PC-3 (cell line): Measurements from ENCODE around the gene FOXI1. TPM values are rescaled to one million over a fixed set of nuclear protein-coding genes. Genes with fewer than 3 reads are reported as not detected.

ENCODE experiments used
- ATAC-seq: fragments of 200-7000 bp; cut with Tn5 transposase; 2 replicates; pipeline ENCODE4 v1.9.1; 2020; ENCODE audit warnings: mild to moderate bottlenecking, moderate library complexity
- BruUV-seq: library from RNA; stranded (reverse); fragments of 400-500 nt; replicated peaks from 2 replicates; lab custom pipeline; 2021; lab: Mats Ljungman, UMichigan
- CTCF ChIA-PET: fragments of 300-600 bp; sonication (Branson Sonifier 250); formaldehyde crosslinking; loops from one replicate; lab custom pipeline; 2022; ENCODE audit warnings: antibody characterized with exemption; lab: Charles Lee
- POLR2A ChIA-PET: fragments of 300-600 bp; sonication (Branson Sonifier 250); formaldehyde crosslinking; loops from one replicate; lab custom pipeline; 2022; ENCODE audit warnings: antibody characterized with exemption; ENCODE audit not compliant: unreplicated experiment; lab: Charles Lee
- DNase-seq: peaks from one replicate; pipeline ENCODE4 v3.0.0-alpha.2; 2015
- H2AFZ ChIP-seq: fragments of 300-600 bp; sonication (generic); 2 replicates; pipeline ENCODE4 v1.6.0; 2016; ENCODE audit warnings: antibody characterized with exemption, low read length
- H3F3A ChIP-seq: fragments of 300-600 bp; sonication (generic); one replicate; pipeline ENCODE4 v1.6.0; 2017; ENCODE audit warnings: antibody characterized with exemption, low read length, control low read depth, mild to moderate bottlenecking; ENCODE audit not compliant: unreplicated experiment
- H3K27ac ChIP-seq: fragments of 300-600 bp; sonication (generic); 2 replicates; pipeline ENCODE4 v1.5.1; 2016; ENCODE audit warnings: mild to moderate bottlenecking, low read length
- H3K27me3 ChIP-seq: fragments of 300-600 bp; sonication (generic); 2 replicates; pipeline ENCODE4 v1.6.1; 2016; ENCODE audit warnings: low read length, mixed read lengths
- H3K36me3 ChIP-seq: fragments of 300-600 bp; sonication (generic); 2 replicates; pipeline ENCODE4 v1.6.1; 2016; ENCODE audit warnings: low read depth, mixed run types, low read length, mixed read lengths
- H3K4me1 ChIP-seq: fragments of 300-600 bp; sonication (generic); 2 replicates; pipeline ENCODE4 v1.5.1; 2016; ENCODE audit warnings: low read length; ENCODE audit not compliant: insufficient read depth
- H3K4me2 ChIP-seq: fragments of 300-600 bp; sonication (generic); 2 replicates; pipeline ENCODE4 v1.6.0; 2016; ENCODE audit warnings: low read length
- H3K4me3 ChIP-seq: fragments of 300-600 bp; sonication (generic); 2 replicates; pipeline ENCODE4 v1.5.1; 2016; ENCODE audit warnings: mild to moderate bottlenecking, low read length, mixed read lengths
- H3K79me2 ChIP-seq: fragments of 300-600 bp; sonication (generic); 2 replicates; pipeline ENCODE4 v1.6.1; 2017; ENCODE audit warnings: low read length, mixed read lengths
- H3K9ac ChIP-seq: fragments of 300-600 bp; sonication (generic); 2 replicates; pipeline ENCODE4 v1.6.0; 2016; ENCODE audit warnings: mild to moderate bottlenecking, low read length
- H3K9me2 ChIP-seq: fragments of 300-600 bp; sonication (generic); replicated peaks from 2 replicates; pipeline ENCODE4 v1.6.1; 2016; ENCODE audit warnings: mixed run types, low read length, mixed read lengths
- H3K9me3 ChIP-seq: fragments of 300-600 bp; sonication (generic); 2 replicates; pipeline ENCODE4 v1.6.1; 2016; ENCODE audit warnings: low read length, mixed read lengths
- H4K20me1 ChIP-seq: fragments of 300-600 bp; sonication (generic); 2 replicates; pipeline ENCODE4 v1.6.1; 2016; ENCODE audit warnings: low read length, mixed read lengths
- CTCF ChIP-seq: fragments of 300-600 bp; sonication (generic); conservative IDR thresholded peaks from 2 replicates; pipeline ENCODE4 v1.5.1; 2017; ENCODE audit warnings: antibody characterized with exemption, low read depth, mild to moderate bottlenecking, low read length
- EZH2 ChIP-seq: fragments of 300-600 bp; sonication (generic); IDR thresholded peaks from one replicate; pipeline ENCODE4 v1.6.1; 2017; ENCODE audit warnings: antibody characterized with exemption, mild to moderate bottlenecking, low read length; ENCODE audit not compliant: unreplicated experiment
- EZH2phosphoT487 ChIP-seq: fragments of 300-600 bp; sonication (generic); IDR thresholded peaks from 2 replicates; pipeline ENCODE4 v1.6.1; 2018; ENCODE audit warnings: mild to moderate bottlenecking, antibody characterized with exemption, low read length, borderline replicate concordance
- intact Hi-C: fragments of 100-400 bp; cut with micrococcal nuclease; formaldehyde crosslinking; loops from 2 replicates; pipeline ENCODE4 v1.9.0; 2023
- total RNA-seq: library from RNA; depleted of rRNA; stranded (reverse); fragments of >200 nt; gene quantifications from 2 replicates; pipeline ENCODE4 v1.2.3, GENCODE V29; 2014

Gene FOXI1
- total RNA-seq, 1 experiment from 2014 or later = not detected

DNA sequence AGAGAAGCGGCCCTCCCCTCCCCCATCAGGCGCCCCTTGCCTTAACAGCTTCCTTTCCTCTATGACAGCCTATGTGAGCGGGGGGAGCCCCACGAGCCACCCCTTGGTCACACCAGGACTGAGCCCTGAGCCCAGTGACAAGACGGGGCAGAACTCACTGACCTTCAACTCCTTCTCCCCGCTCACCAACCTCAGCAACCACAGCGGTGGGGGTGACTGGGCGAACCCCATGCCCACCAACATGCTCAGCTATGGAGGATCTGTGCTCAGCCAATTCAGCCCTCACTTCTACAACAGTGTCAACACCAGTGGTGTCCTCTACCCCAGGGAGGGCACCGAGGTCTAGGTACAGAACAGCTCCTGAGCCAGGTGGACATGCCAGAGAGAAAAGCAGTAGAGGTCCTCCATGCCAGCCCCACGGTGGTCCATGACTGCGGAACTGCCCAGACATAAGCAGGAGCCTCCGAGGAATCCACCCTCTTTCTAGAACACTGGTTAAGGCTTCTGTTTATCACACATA lies 2.6 kb downstream of the FOXI1 start:
- intact Hi-C loops = no loop called here
- Histone ChIP-seq H3K4me3 (no peak overlapping the region), H3K9me2 (no peaks in the 10 kb centered on the region), H3K36me3 (no peaks in the 10 kb centered on the region), H3K27me3 (no peaks in the 10 kb centered on the region), H3K4me2 (no peak overlapping the region), H3K27ac (no peak overlapping the region), H3K9me3 (no peaks in the 10 kb centered on the region), H3K79me2 (no peaks in the 10 kb centered on the region), H3K9ac (no peak overlapping the region), H2AFZ (no peak overlapping the region), H4K20me1 (no peaks in the 10 kb centered on the region), H3K4me1 (peaks cover 3% of the 10 kb centered on the region; the same call in 1 of the 2 replicates), H3F3A (no peaks in the 10 kb centered on the region)
- CTCF ChIA-PET = interaction anchor here (0.6 kb wide), 1 partner anchor 324 kb away, joined by 3 read pairs; no protein-coding TSS in a partner anchor
- DNase-seq = no peak
- POLR2A ChIA-PET = no interaction called here
- TF ChIP-seq EZH2phosphoT487 = no peak
- TF ChIP-seq CTCF = no peak
- no peak for TF ChIP-seq EZH2
- no TSS peak for BruUV-seq
- ATAC-seq = no peak

DNA sequence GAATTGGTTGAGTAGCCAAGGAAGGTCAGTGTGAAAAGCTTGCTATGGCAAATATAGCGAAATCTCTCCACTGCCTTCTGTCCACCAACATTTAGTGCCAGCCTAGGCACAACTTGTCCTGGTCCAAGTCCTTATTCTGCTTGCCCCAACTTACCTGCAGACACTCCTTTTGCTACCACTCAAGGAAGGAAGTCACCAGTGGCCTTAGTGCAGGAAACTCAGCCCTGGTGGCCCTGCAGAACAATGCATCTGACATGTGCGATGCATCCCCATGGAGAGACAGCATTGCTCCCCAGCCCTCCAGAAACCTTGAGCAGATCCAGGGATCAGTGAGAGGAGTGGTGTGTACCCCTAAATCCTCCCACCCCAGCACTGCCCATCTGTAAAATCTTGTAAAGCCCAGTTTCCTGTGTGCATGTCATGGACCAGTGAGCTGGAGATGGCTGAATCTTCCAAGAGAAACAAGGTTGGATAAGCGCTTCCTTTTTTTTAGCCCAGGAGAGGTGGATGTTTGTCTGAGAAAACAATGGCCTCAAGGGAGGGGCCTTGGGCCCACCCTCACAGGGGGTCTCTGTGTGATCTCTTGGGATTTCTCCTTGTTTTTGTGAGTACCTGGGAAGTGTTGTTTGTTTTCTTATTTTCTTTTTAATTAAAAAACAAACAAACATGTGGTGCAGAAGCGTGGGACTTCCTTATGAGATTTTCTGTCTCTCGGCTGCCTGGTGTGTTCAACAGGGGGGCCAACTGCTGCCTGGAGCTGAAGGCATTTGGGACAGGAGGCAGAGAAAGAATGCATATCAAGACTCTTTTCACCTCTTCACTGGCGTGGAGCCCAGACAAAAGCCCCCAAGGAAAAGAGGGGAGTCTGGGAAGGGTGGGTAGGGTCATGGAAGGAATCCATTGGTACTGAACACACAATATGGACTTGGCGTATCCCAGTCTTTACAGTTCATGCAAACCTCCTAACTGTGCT lies 3.6 kb downstream of the FOXI1 start:
- no peak overlapping the region for H3K4me3 ChIP-seq
- no peak overlapping the region for H3K9ac ChIP-seq
- peaks cover 3% of the 10 kb centered on the region; the same call in 1 of the 2 replicates for H3K4me1 ChIP-seq
- no TSS peak for BruUV-seq
- no peak overlapping the region for H3K4me2 ChIP-seq
- ChIA-PET CTCF (interaction anchor here (0.6 kb wide), 1 partner anchor 325 kb away, joined by 3 read pairs; no protein-coding TSS in a partner anchor), POLR2A (interaction anchor here (0.6 kb wide), 1 partner anchor 413 kb away, joined by 5 read pairs; no protein-coding TSS in a partner anchor)
- H3K27me3 ChIP-seq = no peaks in the 10 kb centered on the region
- no peaks in the 10 kb centered on the region for H3K9me2 ChIP-seq
- TF ChIP-seq EZH2 (no peak), EZH2phosphoT487 (no peak), CTCF (no peak)
- intact Hi-C loops = no loop called here
- ATAC-seq = no peak
- no peaks in the 10 kb centered on the region for H3K36me3 ChIP-seq
- H3K27ac ChIP-seq = no peak overlapping the region
- no peak overlapping the region for H2AFZ ChIP-seq
- H3F3A ChIP-seq = no peaks in the 10 kb centered on the region
- no peaks in the 10 kb centered on the region for H3K9me3 ChIP-seq
- DNase-seq = no peak
- H3K79me2 ChIP-seq = no peaks in the 10 kb centered on the region
- no peaks in the 10 kb centered on the region for H4K20me1 ChIP-seq
